Smooth muscle cell of the brain vasculature (primary cell): ENCODE results near the gene KRT27.

Source experiments
- DNase-seq: peaks from one replicate; pipeline ENCODE4 v3.0.0-alpha.2; 2012; ENCODE audit warnings: low read depth, low spot score

KRT27 gene

DNA sequence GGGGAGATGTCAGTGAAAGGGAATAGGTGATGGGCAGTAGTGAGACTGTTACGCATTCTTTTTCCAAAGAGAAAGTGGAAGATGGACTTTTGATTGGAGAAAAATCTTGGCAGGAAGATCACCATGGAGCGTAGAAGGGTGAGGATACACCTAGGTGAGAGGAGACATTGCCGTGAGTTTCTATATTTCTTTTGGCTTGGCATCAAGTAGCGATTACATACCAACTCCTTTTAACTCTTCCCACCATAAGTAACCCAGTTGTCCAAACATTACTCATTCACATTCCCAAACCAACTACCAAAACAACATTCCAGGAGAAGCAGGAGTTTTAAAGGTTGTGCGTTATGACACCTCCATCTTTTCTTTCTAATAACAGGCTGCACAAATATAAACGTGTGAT, 28.1 kb upstream of the KRT27 start:
- no peak for DNase-seq

DNA sequence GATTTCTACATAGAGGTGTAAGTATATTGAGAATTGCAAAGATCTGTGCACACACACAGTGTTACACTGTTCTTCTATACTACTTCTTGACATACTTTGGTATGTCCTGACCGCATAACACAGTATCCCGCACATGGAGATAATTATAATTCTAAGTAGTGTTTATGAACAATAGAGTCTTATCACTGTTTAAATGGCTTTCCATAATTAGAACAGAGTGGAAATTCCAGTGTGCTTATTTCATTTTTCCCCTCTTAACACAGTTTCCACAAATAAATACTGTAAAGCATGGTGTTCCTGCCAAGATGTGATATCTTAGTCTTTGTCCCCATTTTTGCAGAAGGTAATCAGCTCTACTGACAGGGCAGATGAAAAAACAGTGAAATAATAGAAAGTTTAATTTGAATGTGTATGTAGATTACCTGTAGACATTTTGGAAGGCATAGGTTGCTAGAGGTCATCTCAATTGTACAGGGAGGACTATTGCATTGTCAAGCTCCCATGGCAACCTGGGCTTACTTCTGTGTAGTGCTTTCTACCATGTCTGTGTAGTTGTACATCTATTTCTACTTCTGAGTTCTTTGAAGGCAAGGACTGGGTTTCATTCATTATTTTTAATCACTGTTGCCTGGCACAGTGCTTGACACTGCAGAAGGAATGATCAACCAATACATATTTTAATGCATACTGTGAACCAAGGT, 27.5 kb upstream of the KRT27 start:
- DNase-seq, result no peak

DNA sequence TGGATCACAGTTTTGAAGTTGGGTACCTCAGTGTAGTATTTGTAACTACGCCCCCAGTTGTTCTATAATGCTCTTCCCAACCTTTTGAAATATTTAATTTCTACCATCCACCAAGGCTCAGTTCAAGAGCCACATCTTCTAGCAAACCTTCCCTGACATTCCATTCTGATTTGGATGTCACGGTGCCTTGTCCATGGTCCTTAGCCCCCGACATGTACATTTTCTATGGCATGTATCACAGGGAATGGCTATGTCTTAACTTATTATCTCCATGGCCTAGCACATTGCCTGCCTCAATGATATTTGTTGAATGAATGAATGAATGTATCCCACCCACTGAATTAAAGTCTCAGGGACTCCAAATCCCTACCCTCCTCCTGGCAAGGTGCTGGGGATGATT, 23.8 kb upstream of the KRT27 start:
- DNase-seq, result no peak

DNA sequence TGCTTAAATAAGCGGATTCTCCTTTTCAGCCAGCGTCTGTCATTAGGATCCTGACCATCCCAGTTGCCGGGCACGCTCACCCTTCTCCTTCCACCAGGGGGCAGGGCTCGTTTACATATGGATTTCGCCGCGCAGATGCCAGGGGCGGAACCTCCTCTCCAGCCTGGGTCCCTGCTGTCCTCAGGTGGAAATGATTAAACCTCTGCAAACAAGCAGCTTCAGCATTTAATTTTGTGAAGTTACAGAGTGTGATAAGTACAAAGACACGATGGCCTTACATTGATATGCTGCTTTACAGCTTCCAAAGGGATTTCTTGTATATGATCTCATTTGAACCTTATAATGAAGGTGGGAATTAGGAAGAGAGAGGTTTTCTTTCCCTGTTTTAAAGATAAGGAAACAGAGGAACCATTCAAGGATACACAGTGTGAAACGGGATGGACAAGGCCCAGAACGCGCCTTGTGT, 21.3 kb upstream of the KRT27 start:
- DNase-seq, result no peak

DNA sequence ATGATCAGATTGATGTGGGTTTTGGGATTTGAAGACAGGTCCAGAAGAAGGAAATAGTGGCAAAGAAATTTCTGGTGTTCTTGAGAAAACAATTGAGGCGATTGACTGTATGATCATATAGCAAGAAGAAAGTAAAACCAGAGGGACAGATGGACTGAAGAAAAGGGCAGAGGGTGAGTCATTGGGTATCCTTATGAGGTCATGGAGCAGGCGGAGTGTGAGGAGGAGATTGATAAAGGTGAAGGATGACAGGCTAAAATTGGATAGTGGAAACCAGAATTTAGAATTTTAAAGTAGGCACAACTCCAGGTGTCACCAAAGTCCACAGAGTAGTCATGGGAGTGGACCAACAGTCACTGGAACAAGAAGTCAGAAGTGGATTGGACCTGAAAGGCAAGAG, 18.8 kb upstream of the KRT27 start:
- no peak for DNase-seq

DNA sequence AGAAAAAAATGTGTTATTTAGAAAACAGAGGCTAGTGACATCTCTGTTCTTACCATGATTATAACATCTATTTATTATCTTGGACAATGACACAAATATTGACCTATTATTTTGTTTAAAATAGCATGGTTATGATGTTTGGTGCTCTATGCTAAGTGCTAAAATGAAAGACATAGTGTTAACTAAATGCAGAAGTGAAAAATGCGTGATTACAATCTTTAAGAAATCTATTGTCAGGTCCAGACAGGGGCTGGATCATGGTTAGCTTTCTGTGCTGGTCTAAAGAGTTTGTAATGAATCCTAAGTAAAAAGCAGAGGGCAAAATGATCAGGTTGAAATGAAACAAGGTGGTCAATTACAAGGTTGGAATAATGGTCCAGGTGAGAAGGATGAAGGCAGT, 18.0 kb upstream of the KRT27 start:
- DNase-seq, result no peak

DNA sequence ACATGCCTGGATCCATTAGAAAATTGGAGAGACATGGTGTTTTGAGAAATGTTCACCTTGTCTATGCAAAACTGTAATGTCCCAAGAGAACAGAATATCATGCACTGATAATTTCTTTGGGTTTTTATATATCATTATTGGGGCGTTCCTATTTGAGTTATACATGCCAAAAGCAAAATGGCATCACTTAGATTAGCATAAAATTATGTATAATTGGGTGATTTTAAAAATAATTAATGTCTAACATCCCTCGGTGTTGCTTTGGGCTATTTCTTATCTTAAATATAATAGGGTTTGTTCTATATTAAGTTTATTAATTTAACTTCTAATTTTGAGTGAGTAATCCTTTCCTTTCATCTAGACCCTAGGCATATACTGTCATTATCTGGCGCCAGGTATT, 17.5 kb upstream of the KRT27 start, which contains the start of gene KRT28:
KRT28 (minus strand) TSS at position 101 of the 400 bp plus-strand sequence; CDS start at position 35, 66 bp downstream.
- DNase-seq, result no peak

DNA sequence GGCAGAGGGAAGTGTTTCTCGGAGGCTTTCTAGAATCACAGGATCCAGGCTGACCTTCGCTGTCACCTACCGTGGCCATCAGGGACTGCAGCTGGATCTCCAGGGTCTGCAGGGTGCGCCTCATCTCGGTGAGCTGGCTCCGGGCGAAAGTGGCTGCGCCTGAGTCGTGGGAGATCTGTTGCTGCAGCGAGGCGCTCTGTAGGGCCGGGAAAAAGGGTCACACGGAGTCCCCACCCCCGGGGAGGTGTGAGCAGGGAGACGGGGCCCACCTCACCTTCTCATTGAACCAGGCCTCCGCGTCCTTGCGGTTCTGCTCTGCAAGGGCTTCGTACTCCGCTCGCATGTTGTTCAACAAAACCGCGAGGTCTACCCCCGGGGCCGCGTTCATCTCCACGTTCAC, 14.5 kb upstream of the KRT27 start:
- DNase-seq, result no peak

DNA sequence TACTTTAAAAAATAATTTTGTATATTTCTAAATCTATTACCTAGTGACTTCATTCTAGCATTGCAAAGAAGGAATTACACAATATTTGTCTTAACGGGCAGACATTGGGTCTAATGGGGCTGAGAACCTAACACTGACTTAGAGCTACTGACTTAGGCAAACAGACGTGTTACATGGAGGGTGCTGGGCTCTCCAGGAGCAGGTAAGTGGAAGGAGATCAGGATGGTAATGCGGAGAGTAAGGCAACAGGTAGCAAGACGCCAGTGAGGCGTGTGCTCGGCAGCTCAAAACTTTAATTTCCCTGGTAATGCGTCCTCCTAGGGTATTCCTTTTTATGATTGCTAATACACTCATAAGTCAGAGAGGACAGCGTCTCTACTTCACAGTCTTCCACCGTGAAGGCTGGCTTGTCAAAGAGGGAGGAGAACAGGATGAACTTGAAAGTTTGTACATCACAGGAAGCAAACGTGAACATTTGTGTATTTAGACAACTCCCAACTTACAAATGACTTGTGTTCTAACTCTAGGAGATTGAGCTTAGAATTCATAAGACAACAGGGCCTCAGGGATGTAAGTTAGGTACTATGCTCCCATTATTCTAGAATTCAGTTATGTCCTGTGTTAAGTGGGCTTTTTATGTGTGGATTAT, 12.8 kb upstream of the KRT27 start:
- no peak for DNase-seq

DNA sequence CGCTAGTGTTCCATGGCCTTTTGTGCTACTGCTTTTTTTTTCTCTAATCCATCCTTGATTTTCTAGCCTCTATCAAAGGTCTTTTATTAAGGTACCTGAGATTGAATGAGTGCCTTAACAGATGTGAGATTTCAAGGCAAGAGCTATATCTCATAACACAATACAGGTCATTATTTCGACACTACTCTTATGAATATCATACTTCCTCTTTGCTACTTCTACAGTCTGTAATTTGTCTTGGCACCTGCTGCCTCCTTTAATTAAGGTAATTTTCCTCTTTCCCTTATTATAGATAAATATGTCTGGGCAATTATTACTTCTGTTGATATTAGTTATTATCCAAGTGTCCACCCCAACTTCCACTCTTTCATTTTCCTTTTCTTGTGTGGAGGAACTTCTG, 12.1 kb upstream of the KRT27 start:
- no peak for DNase-seq

DNA sequence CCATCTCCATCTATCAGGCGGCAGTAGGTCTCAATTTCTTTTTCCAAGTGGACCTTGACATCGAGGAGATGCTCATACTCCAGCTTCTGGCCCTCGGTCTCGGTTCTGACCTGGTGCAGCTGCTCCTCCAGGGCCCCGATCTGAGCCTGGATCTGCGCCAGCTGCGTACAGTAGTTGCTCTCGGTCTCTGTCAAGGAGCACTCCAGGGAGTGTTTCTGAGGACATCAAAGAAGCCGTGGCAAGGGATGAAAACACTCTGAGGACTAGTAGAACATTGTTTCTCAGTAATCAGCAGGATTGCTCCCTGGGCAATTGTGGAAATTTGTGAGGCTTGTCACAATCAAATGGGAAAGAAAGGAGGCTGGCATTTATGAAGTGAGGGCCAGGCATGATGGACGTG, 11.5 kb upstream of the KRT27 start:
- DNase-seq, result no peak

DNA sequence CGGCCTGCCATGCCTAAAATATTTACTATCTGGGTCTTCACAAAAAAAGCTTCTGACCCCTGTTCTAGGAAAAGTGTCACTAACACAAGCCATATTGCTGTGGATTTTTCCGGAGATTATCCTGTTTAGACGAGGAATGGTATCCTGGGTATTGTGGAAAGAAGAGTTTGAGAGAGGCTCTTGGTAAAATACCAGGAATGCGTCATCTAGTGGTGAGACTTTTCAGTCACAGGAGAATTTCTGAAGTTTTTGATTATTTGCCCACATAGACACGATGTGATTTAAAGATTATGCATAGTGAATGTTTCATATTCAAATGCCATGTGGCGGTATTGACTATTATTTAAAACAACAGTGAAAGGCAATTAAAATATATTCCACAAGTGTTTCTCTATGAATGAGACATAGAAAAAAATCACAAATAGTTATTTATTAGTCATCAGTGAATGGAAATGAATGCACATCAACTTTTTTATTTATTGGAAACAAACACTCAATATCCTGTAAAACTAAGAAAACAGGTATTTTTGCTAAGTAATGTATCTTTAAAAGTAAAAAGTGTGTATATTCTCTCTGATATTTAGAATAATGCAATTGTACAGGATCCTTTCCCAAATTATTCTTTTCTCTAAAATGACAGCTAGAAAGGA, 9.6 kb upstream of the KRT27 start:
- DNase-seq, result no peak

DNA sequence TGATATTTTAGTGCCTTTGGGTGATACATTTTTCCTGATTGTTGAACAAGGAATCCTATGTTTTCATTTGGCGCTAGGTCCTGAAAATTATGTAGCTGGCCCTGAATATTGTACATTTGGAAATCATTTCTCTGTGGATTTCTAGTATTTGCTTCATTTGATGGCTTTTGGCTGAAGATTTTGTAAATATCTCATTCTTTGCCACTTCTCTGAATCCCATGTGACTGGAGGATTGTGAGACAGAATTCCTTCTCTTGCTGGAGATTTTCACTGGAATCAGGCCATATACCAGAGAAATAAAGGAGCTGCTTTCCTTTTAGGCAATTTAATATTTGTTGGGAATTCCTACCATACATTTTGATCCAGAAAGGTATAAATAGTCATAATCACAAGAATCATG, 8.8 kb upstream of the KRT27 start:
- no peak for DNase-seq

DNA sequence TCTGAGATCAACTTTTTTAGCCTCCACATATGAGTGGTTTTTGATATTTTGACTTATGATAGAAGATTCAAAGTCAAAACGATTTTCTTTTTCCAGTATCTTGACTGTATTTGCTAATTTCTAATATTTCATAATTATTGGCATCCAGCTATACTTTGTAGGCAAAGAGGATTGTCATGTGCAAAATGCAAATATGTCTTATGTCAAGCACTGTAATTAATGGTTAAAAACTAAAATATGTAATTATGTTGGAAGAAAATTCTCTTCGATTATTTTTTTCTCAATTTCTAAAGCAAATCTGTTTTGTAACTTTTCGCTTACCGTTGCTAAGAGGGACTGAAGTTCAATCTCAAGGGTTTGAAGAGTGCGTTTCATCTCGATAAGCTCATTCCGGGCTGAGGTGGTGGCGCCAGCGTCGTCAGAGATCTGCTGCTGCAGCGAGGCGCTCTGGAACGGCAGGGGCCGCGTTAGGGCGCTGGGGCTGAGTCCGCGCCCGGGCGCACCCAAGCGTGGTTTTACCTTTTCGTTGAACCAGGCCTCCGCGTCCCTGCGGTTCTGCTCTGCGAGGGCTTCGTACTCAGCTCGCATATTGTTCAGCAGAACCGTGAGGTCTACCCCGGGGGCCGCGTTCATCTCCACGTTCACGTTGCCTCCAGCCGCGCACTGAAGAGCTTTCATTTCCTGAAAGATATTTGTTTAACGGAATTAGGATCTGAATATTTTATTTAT, 3.0 kb downstream of the KRT27 start:
- no peak for DNase-seq

DNA sequence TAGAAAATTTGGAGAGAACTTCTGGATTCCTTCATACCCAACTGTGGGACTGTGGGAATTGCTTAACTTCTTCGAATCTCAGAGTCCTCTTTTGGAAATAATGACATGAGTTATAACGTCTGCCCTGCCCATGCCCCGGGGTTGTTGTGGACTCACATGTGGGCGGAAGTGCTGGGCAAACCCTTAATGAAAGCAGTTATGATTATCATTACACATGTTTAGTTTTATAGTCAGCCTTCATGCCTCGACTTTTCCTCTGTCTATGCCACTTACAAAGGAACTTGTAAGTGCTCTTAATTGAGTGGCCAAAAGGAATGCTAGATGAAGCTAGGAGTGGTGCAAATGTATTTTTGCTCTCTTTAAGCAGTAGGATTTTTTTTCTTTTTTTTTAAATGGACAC, 3.9 kb downstream of the KRT27 start:
- no peak for DNase-seq

DNA sequence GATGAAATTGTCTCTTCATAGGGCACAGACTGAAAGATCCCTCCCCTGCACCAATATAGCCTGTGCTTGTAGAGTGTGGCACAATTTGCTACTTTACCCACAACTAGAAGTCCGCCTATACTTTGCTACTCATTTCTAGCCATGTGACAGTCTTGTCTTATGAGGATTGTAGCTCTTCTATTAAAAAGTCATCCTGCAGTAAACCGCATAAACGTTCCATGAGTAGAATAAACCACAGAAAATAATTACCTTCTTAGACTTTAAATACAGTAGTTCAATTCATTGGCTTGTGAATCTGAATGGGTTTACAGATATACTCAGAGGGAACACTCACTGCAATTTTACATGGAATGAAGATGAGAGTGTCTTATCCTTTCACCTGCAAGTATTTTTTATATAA, 4.4 kb downstream of the KRT27 start:
- DNase-seq, result no peak

DNA sequence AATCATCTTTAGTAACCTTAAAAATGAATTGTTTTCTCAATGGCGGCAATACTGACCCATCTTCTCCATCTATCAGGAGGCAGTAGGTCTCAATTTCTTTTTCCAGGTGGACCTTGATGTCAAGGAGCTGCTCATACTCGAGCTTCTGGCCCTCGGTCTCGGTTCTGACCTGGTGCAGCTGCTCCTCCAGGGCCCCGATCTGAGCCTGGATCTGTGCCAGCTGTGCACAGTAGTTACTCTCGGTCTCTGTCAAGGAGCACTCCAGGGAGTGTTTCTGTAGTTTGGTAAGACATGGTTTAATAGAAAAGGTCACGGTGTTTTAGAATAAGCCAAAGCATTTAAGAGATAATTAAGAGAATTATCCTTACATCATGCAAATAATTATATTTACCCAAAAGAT, 4.9 kb downstream of the KRT27 start:
- no peak for DNase-seq

DNA sequence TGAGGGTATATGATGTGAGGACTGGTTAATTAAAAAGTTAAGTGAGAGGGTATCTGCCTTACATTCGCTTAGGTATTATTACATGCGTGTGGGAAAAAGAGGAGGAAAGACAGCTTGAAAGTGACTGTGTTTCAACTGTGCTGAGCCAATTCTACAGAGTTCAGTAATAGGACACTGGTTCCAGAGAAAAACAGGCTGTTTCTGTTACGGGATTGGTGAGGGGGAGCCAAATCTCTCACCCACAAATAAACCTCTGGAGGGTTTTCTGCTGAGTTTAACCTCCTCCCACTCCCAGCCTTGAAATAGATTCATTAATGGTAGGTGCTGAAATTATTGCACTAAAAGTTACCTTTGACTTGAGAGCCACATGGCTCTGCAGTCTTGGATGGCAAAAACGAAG, 6.4 kb downstream of the KRT27 start:
- no peak for DNase-seq

DNA sequence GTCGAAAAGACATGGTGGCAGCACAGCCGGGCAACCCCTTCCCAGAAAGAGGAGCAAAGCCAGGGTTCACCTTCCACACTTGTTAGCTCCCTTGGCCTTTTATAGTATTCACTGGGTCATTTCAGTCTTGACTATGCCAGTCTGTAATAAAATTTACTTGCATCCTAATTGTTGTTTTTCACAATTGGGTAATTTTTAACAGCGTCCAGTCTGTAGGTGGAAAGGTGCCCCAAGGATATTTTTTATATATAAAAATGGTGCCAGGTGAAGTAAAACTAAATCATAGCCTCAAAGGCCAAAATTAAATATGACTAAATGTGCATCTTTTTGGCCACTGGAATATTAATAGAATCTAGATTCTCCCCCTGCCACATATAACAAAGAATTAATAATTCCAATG, 10.2 kb downstream of the KRT27 start, which contains the start of gene KRT26:
KRT26 (minus strand) TSS at position 101 of the 400 bp plus-strand sequence; CDS start at position 13, 88 bp downstream.
- no peak for DNase-seq

DNA sequence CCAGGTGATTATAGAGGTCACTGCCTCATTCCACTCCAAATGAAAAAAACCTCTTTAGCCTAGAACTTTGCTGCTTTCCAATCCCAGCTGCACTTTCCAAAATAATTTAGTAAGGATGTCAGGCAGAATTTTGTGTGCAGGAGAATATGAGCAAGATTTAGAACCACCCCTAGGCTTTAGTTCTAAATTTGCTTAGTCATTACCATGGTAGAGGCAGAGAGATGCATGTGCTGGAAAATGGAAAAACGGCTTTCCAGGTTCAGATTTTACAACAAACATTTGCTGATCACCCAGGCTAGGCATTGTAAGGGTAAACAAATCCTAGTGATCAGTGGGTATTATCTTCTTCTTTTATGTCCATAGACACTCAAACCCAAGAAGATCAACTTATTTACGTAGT, 16.7 kb downstream of the KRT27 start:
- no peak for DNase-seq

DNA sequence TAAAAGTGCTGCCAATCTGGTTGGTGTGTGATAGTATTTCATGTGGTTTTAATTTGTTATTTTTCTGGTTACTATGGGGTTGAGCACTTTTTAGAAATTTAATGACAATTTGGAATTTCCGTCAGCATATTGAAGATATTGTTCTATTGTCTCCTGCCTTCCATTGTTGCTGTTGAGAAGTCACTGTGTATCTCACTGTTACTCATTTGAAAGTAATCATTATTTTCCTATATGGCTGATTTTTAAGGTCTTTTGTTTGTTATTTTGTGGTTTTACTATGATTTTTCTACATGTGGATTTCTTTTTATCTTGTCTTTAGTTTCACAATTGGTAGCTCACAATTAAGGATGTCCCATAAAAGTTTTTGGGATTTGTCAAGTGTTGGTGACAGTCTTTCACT, 18.6 kb downstream of the KRT27 start:
- DNase-seq, result no peak
